GM12878 (cell line): ENCODE measurements around the gene CHCHD6. TPM values are rescaled to one million over a fixed set of nuclear protein-coding genes. Genes with fewer than 3 reads are reported as not detected.

ENCODE experiments used
- HDGF ChIP-seq: fragments of 450-650 bp; IDR thresholded peaks from 2 replicates; pipeline ENCODE4 v1.6.1; 2016; ENCODE audit warnings: antibody characterized with exemption
- NKRF ChIP-seq: fragments of 450-650 bp; conservative IDR thresholded peaks from 2 replicates; pipeline ENCODE4 v1.6.1; 2017; ENCODE audit warnings: mild to moderate bottlenecking, moderate library complexity
- NR2C1 ChIP-seq: fragments of 450-650 bp; IDR thresholded peaks from 2 replicates; pipeline ENCODE4 v1.6.1; 2017; ENCODE audit warnings: antibody characterized with exemption, mild to moderate bottlenecking, moderate library complexity
- SPI1 ChIP-seq: IDR thresholded peaks from 2 replicates; pipeline ENCODE4 v1.6.1; 2011; ENCODE audit warnings: low read depth, mild to moderate bottlenecking, low read length, moderate library complexity, borderline replicate concordance; ENCODE audit not compliant: insufficient read depth
- TAF1 ChIP-seq: IDR thresholded peaks from 2 replicates; pipeline ENCODE4 v1.6.1; 2011; ENCODE audit warnings: mild to moderate bottlenecking, low read depth, low read length, borderline replicate concordance
- ZBED1 ChIP-seq: IDR thresholded peaks from 2 replicates; pipeline ENCODE4 v1.6.1; 2016; ENCODE audit warnings: borderline replicate concordance
- ZZZ3 ChIP-seq: IDR thresholded peaks from 2 replicates; pipeline ENCODE4 v1.6.1; 2011; ENCODE audit warnings: low read depth; ENCODE audit not compliant: control insufficient read depth, insufficient read length
- polyA plus RNA-seq, 11 experiments: library from polyadenylated mRNA; depleted of rRNA in 4 of 11; unstranded in 6 of 11; stranded (reverse) in 5 of 11; fragments of >200 nt; fragmentation: Nextera tagmentation in 4 of 11; fragmentation: Illumina TruSeq in 1 of 11; extraction: Ambion mirVana in 4 of 11; extraction: Trizol in 1 of 11; gene quantifications; 1 replicate in 1 of 11; 2 replicates in 10 of 11; pipeline versions ENCODE4 v1.2.1 to v1.2.3, GENCODE V29; 2011 to 2016; ENCODE audit warnings: inconsistent platforms in 2 of 11, missing spikeins in 2 of 11, low read depth in 1 of 11
- total RNA-seq, 4 experiments: library from RNA; depleted of rRNA in 3 of 4; stranded (reverse); fragments of >200 nt in 3 of 4; fragmentation: Illumina TruSeq in 1 of 4; extraction: Trizol in 1 of 4; gene quantifications; 2 replicates each; pipeline versions ENCODE4 v1.2.1 to v1.2.3, GENCODE V29; 2013 to 2021
- TF ChIP-seq, protein P1 (sequence below): fragments of 450-650 bp; formaldehyde crosslinking; IDR thresholded peaks from 2 replicates; pipeline ENCODE4 v1.5.0; 2022; ENCODE audit warnings: mild to moderate bottlenecking, missing genetic modification characterization

Gene CHCHD6
- total and polyA plus RNA-seq, 10 of the 15 experiments (the other 5 are each of a cell fraction or from before 2014, with no cell fraction given), result 2.7 to 16.7 (median 12.3) TPM

DNA sequence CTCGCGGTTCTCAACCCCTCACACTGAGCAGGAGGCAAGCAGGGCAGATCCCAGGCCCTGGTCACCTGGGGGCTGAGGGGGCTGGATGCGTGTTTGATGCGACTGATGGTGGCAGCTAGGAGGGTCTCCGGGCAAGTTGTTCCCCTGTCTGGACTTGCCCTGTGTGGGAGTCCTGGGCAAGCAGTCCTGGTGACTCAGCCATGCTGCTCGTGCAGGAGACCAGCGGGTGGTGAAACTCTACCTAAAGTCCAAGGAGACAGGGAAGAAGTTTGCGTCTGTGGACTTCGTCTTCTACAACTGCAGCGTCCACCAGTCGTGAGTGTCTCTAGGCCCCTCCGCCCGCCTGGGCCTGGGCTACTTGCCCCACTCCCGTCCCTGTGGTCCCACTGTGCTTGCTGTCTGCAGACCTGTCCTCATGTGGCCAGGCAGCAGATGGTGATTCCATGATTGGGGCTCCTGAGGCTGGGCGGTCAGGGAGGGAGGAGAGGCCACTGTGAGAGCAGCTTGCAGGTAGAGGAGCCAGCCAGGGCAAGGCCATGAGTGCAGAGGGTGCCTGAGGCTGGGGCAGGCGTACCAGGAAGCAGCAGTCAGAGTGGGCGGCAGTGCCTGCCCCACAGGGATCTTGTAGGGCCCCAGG lies 301.9 kb downstream of the CHCHD6 start (continued):
- no peak for TF ChIP-seq NKRF
- no peak for TF ChIP-seq ZBED1
- no peak for TF ChIP-seq ZZZ3
- TF ChIP-seq, protein P1, sequence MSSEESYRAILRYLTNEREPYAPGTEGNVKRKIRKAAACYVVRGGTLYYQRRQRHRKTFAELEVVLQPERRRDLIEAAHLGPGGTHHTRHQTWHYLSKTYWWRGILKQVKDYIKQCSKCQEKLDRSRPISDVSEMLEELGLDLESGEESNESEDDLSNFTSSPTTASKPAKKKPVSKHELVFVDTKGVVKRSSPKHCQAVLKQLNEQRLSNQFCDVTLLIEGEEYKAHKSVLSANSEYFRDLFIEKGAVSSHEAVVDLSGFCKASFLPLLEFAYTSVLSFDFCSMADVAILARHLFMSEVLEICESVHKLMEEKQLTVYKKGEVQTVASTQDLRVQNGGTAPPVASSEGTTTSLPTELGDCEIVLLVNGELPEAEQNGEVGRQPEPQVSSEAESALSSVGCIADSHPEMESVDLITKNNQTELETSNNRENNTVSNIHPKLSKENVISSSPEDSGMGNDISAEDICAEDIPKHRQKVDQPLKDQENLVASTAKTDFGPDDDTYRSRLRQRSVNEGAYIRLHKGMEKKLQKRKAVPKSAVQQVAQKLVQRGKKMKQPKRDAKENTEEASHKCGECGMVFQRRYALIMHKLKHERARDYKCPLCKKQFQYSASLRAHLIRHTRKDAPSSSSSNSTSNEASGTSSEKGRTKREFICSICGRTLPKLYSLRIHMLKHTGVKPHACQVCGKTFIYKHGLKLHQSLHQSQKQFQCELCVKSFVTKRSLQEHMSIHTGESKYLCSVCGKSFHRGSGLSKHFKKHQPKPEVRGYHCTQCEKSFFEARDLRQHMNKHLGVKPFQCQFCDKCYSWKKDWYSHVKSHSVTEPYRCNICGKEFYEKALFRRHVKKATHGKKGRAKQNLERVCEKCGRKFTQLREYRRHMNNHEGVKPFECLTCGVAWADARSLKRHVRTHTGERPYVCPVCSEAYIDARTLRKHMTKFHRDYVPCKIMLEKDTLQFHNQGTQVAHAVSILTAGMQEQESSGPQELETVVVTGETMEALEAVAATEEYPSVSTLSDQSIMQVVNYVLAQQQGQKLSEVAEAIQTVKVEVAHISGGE (CRISPR knock-in tag), result no peak
- TF ChIP-seq NR2C1, result no peak
- TF ChIP-seq SPI1, result no peak
- no peak for TF ChIP-seq TAF1
- TF ChIP-seq HDGF, result no peak
